SK-N-MC (cell line): ENCODE measurements around the gene PDE9A.

Experiments used
- EZH2 ChIP-seq: fragments of 200-600 bp; sonication (generic); IDR thresholded peaks from one replicate; pipeline ENCODE4 v1.6.1; 2017; ENCODE audit warnings: antibody characterized with exemption
- POLR2AphosphoS5 ChIP-seq: IDR thresholded peaks from 2 replicates; pipeline ENCODE4 v1.6.1; 2012; ENCODE audit warnings: mild to moderate bottlenecking, low read depth, low read length, borderline replicate concordance

GRCh38 chr21:42777757-42778344, 124.4 kb downstream of the PDE9A start:
- TF ChIP-seq EZH2 (no peak), POLR2AphosphoS5 (no peak)
